ENCODE measurements around the gene RPH3AL.

Gene RPH3AL, protein sequence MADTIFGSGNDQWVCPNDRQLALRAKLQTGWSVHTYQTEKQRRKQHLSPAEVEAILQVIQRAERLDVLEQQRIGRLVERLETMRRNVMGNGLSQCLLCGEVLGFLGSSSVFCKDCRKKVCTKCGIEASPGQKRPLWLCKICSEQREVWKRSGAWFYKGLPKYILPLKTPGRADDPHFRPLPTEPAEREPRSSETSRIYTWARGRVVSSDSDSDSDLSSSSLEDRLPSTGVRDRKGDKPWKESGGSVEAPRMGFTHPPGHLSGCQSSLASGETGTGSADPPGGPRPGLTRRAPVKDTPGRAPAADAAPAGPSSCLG

DNA sequence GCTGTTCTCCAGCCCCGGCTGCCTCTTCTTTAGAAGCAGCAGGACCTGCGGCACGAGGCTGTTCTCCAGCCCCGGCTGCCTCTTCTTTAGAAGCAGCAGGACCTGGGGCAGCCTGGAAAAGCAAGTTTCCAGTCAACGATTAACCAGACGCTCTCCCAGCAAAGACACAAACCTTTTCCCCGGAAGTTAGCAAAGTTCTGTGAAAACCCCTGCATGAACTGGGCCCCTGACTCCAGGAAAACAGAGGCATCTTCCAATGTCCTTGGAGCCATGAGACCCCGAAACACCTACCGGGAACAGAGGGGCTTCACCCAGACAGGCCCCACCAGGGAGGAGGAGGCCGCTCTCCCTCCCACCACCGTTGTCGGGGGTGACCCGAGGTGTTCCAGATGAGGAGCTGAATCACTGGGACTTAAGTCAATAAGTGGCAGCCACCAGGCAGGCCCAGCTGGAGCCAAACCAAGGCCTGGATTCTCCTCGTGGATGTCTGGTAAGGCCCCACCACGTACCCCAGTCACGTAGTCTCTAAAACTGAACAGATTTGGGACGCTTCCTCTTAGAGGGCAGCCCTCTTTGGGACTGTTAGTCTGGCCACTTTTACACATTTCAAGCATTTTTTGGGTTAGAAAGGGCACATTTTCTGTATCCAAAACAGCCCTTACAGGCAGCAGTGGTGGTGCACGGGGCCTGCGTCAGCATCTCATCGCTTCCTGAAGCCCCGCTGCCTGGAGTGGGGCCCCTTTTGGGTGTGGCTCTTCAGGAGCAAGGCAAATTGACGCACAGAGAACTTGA is at the start of gene RPH3AL:
TSS of gene RPH3AL (minus strand) at position 387 of the 792 bp plus-strand sequence. CDS start 25,264 bp downstream, outside the sequence.
- no peak for DNase-seq (ENCODE audit: low spot score)

DNA sequence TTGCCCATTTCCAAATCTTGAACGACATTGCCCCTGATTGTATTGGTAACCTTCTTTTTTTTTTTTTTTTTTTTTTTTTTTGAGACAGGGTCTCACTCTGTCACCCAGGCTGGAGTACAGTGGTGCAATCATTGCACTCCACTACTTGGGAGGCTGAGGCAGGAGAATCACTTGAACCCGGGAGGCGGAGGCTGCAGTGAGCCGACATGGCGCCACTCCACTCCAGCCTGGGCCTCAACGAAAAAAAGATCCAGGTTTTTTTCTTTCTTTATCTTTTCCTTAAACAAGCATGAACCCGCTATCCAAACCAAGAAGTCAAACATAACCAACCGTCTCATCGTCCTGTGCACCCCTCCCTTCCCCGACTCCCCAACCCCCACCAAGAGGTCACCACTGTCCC is 47.6 kb upstream of the RPH3AL start:
- no peak for DNase-seq (ENCODE audit: low spot score)

DNA sequence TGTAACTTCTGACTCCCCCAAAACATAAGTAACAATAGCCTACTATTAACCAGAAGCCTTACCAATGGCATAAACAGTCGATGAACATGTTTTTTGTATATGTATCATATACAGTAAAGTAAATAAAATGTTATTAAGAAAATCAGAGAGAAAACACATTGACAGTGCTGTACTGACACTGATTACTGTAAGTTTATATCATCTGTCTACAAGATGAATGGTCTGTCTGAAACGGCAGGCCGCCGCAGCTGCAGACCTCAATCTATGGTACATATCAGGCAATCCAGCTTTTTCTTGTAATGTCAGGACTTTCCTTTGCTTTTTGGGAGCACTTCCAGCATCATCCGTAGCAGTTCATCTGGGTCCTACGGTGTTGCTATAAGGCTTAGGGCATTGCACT is 44.2 kb upstream of the RPH3AL start:
- DNase-seq (ENCODE audit: low spot score) = no peak

DNA sequence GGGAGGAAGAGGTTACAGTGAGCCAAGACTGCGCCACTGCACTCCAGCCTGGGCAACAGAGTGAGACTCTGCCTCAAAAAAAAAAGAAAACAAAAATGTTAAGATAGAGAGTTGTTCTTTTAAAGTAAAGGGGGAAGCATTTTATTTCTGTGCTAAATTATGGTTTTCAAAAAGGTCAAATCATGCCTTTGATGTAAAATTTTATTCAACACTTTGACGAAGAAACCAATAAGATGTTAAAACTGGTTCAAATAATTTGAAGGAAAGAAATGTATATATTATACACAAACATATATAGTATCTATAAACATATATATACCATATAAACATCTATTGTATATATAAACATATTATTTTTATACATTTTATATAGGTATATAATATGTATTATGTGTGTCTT is 43.4 kb upstream of the RPH3AL start:
- DNase-seq (ENCODE audit: low spot score) = no peak

DNA sequence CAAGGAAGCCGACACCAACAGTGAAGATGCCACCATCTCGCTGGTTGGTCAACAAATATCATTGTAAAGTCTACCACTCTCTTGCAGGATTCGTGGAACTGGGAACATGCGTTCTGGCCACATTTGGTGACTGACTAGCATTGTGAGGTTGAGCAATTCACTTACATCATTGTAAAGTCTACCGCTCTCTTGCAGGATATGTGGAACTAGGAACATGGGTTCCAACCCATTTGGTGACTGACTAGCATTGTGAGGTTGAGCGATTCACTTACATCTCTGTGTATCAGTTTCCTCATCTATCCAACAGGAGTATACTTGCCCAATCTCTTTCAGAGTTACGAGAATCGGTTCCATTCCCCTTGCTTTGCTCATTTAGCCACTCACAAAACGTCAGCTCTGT is 42.6 kb upstream of the RPH3AL start:
- DNase-seq (ENCODE audit: low spot score) = no peak

DNA sequence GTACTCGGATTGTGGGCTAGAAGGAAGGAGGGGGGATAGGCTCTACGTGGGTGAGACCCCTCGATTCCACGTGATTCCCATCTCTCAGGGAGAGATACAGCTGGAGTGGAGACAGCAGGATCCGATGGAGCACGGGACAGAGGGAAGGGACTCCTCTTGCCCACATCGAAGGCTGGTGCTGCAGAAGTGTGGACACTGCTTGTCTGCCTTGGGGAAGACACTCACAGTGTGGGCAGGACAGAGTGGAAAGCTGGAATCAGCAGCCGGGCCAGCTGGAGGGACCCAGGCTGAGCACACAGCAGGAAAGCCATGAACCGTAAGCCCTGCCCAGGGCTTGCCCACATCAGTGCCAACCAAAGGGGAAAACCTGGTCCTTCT is 42.1 kb upstream of the RPH3AL start:
- no peak for DNase-seq (ENCODE audit: low spot score)

DNA sequence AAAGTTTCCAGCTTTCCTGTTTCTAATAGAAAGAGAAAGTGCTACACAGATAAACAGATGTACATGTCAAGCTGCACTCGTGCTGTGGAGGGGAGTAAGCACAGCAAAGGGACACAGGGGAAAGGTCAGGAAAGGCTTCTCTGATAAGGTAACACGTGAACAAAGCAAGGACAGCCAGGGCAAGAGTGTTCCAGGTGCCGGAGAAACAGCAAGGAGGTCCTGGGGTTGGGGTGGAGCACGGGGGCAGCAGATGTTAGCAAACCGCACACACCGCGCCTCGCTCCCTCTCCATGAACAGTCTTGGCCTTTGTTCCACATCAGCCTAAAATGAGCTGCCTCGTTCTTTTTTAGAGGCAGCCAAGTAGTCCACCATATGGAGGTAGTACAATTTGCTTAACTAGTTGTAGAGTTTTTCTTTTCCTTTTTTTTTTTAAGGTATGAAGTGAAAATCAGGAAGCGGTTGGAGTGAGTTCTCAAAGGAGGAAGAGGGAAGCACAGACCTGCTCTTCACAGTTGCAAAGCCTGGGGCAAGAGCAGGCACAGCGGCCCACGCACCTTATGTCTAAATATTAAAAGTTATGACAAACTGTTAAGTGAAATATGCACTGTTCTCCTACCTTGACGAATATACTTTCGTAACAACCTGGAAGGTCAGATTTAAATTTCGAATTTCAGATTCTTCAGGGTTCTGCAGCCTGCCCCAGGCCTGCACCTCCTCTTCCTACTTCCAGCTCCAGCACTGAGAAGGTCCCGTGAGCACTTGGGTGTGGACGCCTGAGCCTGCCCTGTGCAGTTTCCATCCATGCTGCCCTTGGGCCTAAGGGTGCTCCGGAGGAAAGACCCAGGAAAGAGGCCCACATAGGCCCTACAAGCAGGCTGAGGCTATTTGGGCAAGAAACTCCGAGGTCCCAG is 41.5 kb upstream of the RPH3AL start:
- DNase-seq (ENCODE audit: low spot score) = no peak

DNA sequence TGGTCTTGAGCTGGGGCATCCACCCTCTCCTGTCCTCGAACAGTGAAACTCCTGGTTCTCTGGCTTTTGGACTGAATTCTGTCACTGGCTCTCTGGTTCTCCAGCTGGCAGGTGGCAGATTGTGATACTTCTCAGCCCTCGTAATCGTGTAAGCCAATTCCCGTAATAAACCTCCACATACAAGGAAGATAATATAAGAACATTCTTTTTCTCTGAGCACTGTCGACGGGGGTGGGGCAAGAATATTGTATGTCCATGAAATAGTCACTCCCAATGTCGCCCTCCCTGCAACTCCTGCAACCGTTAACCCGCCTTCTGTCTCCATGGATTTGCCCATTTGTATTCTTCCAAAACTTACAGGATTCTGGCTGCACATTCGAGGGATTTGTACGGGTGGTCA is 39.2 kb upstream of the RPH3AL start:
- no peak for DNase-seq (ENCODE audit: low spot score)

DNA sequence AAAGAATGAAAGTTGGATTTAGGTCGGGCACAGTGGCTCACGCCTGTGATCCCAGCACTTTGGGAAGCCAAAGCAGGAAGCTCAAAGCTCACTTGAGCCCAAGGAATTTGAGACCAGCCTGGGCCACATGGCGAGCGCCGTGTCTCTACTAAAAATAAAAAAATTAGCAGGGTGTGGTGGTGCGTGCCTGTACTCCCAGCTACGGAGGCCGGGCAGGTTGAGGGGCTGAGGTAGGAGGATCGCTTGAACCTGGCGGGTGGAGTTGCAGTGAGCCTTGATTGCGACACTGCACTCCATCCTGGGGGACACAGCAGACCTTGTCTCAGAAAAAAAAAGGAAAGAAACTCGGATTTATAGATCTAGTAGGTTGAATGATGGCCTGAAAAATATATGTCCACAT is 37.4 kb upstream of the RPH3AL start:
- no peak for DNase-seq (ENCODE audit: low spot score)

DNA sequence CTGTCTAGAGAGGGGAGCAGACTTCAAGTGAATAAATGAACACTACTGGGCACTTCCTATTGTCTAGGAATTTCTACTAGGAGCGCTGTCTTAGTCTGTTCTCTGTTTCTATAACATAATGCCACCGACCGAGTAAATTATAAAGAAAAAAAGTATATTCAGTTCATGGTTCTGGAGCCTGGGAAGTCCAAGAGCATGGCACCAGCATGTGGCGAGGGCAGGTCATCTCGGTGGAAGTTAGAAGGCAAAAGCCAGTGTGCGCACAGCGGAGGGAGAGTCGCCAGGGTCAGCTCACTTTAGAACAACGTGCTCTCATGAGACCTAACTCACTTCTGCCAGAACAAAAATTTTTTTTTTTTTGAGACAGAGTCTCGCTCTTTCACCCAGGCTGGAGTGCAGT is 35.5 kb upstream of the RPH3AL start:
- no peak for DNase-seq (ENCODE audit: low spot score)

DNA sequence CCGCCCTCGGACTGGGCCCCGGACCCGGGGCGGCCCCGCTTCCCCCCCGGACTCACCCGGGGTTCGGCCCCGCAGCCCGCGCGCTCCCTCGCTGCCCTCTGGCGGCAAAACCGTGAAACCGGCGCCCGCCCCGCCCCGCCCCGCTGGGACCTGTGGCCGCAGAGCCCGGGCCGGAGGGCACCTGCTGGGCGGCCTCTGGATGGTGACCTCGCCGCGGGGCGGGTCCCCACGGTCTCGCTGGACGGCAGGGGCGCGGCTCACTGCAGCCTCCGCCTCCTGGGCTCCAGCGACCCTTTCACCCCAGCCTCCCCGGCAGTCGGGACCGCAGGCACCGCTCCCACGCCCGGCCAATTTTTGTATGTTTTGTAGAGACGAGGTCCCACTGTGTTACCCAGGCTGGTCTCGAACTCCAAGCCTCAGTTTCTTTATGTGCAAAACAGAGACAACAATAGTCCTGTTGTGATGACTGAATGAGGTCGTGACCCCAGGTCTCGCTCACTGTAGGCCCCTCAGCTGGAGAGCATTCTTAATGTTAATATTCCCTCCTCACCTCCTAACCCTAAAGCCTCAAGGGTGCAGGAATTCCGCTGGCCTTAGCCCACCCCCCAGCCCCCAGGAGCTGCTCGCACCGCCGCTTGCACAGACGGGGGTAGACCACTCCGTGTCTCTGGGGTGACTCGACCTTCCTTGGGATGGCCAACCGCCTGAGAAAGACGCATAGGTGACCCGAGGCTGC is 33.7 kb upstream of the RPH3AL start:
- DNase-seq (ENCODE audit: low spot score) = peak; percentile 38

DNA sequence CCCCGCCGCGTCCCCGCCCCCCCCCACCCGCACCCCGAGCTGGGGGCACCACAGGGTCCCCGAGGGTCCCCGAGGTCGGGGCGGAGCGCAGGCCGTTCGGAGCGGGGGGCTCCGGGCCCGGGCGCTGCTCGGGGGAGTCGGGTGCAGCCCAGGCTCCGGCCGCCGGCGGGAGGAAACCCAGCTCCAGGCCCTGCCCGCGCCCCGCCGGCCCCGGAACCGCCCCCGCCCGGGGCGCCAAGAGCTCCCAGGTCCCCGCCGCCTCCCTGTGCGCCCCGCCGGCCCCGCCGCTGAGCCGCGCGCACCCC is 33.2 kb upstream of the RPH3AL start:
- DNase-seq (ENCODE audit: low spot score) = no peak

DNA sequence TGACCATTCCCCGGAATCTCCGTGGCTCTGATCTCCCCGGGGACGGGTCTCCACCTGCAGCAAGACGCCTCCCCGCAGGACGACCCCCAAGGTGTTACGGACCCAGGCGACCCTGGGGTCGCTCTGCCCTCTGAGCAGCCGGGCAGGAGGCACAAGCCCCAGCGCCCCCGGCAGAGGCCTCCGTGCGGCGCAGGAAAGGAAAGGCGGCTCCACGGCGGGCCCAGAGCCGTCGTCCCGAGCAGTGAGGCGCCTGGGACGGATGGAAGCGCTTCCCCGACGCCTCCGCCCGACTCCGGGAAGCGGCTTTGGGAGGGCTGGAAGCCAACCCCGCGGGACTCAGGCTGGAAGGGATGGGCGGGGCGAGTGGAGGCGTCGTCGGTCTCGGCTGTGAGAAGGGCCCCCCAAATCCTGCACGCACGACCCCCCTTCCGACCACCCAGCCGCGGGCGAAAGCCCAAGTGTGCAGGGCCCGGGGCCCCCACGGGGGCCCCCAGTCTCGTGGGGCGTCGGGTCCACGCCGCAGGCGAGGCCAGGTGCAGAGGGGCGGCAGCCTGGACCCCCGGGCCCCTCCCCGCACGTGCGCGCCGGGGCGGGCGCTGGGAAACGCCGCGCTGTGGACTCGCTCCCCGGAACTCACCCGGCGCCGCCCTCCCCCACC is 32.7 kb upstream of the RPH3AL start:
- no peak for DNase-seq (ENCODE audit: low spot score)

DNA sequence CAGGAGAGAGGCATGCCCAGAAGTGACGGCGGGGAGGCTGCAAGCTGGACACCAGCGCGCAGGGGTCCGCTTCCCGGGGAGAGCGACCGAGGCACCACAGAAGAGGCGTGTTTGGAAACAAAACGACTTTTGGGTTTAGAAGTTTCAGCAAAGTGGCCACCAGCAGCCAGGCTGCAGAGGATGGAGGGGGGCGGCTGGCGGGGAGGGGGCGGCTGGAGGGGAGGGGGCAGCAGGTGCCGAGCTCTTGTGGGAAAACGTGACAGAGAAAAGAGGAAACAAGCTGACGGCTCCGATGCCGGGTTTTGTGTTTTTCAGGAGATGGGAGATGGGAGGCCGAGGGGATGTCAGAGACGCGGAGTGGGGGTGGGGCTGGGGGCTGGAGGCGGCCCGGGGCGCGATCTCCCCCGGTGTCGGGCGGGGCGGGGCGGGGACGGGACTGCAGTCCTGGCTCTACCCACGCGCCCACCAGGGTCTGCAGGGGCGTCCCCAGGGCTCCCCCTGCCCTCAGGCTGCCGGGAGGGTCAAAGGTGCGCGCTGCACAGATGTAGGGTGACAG is 32.1 kb upstream of the RPH3AL start:
- DNase-seq (ENCODE audit: low spot score) = no peak

DNA sequence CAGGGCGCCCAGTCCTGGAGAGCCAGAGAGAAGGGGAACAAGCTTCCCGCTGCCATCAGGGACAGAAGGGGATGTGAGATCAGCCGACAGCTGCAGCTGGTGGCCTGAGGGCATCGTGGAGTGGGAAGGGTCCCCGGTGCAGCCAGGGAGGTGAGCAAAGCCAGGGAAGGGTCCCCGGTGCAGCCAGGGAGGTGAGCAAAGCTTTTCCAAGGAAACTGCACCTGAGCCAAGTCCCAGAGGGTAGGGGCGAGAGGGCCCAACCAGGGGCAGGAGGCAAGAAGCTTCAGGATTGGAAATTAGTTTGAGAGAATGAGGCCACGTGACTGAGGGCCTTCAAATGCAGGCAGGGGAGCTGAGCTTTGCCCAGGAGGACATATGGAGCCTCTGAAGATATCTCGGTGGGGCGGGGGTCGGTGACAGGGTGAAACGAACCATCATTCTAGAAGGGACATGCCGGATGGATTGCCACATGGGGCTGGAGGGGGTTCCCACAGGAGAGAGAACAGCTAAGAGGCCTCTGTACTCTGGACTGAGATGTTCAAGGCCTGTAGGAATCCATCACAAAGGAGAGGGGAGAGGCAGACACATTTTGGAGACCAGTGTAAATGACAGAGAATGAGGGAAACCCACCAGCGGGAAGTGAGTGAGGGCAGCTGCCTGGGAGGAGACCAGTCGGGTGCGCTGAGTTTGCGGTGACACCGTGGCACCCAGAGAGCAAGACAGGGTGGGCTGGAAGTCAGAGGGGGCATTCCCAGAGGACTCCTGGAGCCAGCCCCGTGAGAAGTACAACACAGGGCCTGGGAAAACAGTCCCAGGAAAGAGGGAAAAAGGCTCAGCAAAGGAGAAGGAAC is 31.4 kb upstream of the RPH3AL start:
- no peak for DNase-seq (ENCODE audit: low spot score)

DNA sequence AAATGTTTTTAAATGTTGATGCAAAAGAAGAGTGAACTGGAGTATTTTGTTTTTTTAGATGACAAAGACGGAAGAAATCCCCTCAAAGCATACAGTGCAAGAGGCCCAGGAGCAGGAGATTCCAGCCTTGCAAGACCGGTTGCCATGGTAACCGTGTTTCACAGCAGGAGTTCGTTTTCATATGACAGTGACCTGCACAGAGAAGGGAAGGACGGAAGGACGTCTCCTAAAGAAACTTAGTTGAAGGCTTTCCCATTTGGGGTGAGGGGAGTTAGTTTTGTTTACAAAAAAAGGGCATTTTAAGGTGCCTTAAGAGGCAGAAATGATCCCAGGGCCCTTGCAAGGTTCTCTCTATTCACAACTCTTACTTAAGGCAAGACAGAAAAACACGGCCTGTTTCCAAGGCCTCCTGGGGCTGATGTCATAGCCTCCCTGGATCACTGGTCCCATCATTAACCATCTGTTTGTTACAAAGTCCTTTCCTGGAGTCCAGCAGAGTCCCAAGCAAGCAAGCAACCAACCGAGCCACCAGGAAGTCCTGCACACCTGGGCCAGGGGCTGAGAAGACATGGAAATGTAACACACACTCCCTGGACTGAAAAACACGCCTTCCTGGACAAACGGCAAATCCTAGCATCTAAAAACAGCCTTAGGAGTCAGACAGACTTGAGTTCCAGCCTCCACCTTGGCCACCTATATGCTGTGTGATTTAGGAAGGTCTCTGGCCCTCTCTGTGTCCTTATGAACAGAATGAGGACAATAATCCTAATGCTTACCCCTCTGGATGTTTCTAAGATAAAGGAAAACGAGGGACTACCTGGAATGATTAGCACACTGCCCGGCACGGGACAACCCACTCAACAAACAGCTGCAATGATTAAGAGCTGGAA is 30.3 kb upstream of the RPH3AL start:
- DNase-seq (ENCODE audit: low spot score) = peak; percentile 63

DNA sequence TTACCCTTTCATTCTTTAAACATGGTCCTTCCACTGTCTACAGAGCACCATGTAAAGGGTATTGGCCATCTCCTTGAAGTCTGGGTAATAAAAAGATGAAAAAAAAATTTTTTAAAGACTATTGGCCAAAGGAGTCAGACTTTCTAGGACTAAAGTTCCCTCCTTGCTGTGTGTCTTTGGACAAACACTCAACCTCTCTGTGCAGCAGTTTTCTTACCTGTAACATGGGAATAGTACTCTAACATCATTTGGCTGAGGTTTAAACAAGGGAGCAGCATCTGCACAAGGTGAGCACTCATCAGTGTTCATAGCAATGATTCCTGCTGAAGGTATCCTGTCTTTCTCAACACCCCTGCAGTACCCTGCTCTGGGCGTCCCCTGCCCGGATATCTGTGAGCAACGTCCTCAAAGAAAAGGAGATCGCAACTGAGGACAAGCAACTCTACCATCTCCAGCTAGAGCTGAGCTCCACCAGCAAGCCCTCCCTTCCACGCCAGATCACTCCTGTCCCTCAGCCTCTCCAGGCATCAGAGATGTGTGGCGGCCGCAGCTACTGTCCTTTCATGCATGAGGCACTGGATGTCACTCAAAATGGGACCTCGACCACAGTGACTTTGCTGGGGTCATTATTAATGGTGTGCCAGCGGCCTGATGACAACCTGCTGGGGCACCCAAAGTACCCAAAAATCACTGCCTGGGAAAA is 29.5 kb upstream of the RPH3AL start:
- no peak for DNase-seq (ENCODE audit: low spot score)

DNA sequence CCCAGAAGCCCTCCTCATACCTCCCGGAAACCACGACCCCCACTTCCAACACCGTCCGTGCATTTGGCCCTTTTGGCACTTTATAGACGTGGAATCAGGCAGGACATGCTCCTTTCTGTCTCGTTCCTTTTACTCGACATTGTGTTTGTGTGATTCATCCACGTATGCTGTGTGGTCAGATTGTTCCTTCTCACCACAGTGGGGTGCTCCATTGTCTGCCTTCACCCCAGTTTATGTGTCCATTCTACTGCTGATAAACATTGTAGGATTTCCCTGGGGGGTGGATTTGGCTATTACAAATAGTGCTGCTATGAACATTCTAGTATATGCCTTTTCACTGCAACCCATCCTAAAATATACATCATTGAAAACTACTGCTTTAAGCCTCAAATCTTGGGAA is 28.9 kb upstream of the RPH3AL start:
- no peak for DNase-seq (ENCODE audit: low spot score)
